HepG2 (cell line): Measurements from ENCODE around the gene ZMIZ2.

Experiments
- ARNTL ChIP-seq: sonication (generic); formaldehyde crosslinking; IDR thresholded peaks from 2 replicates; pipeline ENCODE4 v1.4.0; 2020; ENCODE audit warnings: mild to moderate bottlenecking, missing genetic modification reagents
- BCL6 ChIP-seq: IDR thresholded peaks from 2 replicates; pipeline ENCODE4 v1.6.1; 2016; ENCODE audit warnings: missing genetic modification reagents, missing compliant biosample characterization
- BHLHE40 ChIP-seq: IDR thresholded peaks from 2 replicates; pipeline ENCODE4 v1.6.1; 2011; ENCODE audit warnings: low read length, improper control_type of control experiment
- HIVEP1 ChIP-seq: sonication (generic); formaldehyde crosslinking; IDR thresholded peaks from 2 replicates; pipeline ENCODE4 v1.4.0; 2020; ENCODE audit warnings: mild to moderate bottlenecking, missing genetic modification reagents
- MXI1 ChIP-seq: IDR thresholded peaks from 3 replicates; pipeline ENCODE4 v1.6.1; 2012; ENCODE audit warnings: low read depth, low read length, inconsistent platforms, borderline replicate concordance
- NFATC3 ChIP-seq: sonication (generic); formaldehyde crosslinking; IDR thresholded peaks from 2 replicates; pipeline ENCODE4 v1.5.1; 2020; ENCODE audit warnings: mild to moderate bottlenecking, missing genetic modification reagents
- PHF20 ChIP-seq: sonication (generic); formaldehyde crosslinking; IDR thresholded peaks from 2 replicates; pipeline ENCODE4 v1.5.0; 2020; ENCODE audit warnings: mild to moderate bottlenecking, missing genetic modification reagents
- SMC3 ChIP-seq: IDR thresholded peaks from 2 replicates; pipeline ENCODE4 v1.6.1; 2011; ENCODE audit warnings: low read length, improper control_type of control experiment
- SRY ChIP-seq: sonication (generic); formaldehyde crosslinking; IDR thresholded peaks from 2 replicates; pipeline ENCODE4 v1.8.0; 2022; ENCODE audit warnings: mild to moderate bottlenecking, missing genetic modification reagents
- ZNF121 ChIP-seq: sonication (generic); formaldehyde crosslinking; IDR thresholded peaks from 2 replicates; pipeline ENCODE4 v1.5.0; 2020; ENCODE audit warnings: mild to moderate bottlenecking, missing genetic modification reagents
- ZNF660 ChIP-seq: sonication (generic); formaldehyde crosslinking; IDR thresholded peaks from 2 replicates; pipeline ENCODE4 v1.5.1; 2020; ENCODE audit warnings: mild to moderate bottlenecking, low read depth, missing genetic modification reagents, borderline replicate concordance
- ZNF780A ChIP-seq: sonication (generic); formaldehyde crosslinking; IDR thresholded peaks from 2 replicates; pipeline ENCODE4 v1.8.0; 2022; ENCODE audit warnings: mild to moderate bottlenecking, missing genetic modification reagents, moderate library complexity
- TF ChIP-seq, protein P1 (sequence below): sonication (generic); formaldehyde crosslinking; IDR thresholded peaks from 2 replicates; pipeline ENCODE4 v1.5.0; 2020; ENCODE audit warnings: mild to moderate bottlenecking, missing genetic modification reagents, moderate library complexity
- TF ChIP-seq, protein P2 (sequence below): IDR thresholded peaks from 2 replicates; pipeline ENCODE4 v1.6.1; 2016; ENCODE audit warnings: control low read depth

DNA sequence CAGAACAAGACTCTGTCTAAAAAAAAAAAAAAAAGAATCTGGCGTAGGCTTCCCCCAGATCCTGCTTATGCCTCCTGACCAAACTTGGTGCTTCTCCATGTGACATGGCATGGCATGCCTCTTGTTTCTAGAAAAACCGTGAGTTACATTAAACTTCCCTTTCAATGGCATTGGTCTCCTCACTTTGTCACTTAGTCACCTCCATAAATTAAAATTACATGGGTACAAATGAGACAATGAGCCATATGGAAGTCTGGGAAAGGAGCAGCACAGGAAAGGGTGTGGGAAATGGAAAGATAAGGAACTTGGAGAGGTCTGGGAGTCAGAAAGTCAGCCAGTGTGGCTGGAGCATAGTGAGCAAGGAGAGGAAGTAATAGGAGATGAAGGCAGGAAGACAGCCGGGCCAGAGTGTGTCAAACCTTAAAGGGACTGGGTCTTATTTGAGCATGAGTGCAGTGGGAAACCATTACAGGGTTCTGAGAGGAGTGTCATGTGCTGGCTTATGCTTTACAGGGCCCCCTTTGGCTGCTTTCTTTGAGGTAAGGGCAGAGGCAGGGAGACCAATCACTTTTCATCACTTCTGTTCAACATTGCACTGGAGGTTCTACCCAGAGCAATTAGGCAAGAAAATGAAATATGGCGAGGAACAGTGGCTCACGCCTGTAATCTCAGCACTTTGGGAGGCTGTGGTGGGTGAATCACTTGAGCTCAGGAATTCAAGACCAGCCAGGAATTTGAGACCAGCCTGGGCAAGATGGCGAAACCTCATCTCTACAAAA is 21.3 kb upstream of the ZMIZ2 start:
- TF ChIP-seq NFATC3 (no peak), ZNF121 (CRISPR knock-in tag) (no peak), MXI1 (no peak), SMC3 (no peak), ARNTL (no peak), ZNF660 (CRISPR knock-in tag) (no peak), SRY (CRISPR knock-in tag) (no peak), PHF20 (CRISPR knock-in tag) (no peak), ZNF780A (CRISPR knock-in tag) (no peak), BCL6 (CRISPR knock-in tag) (no peak), BHLHE40 (no peak), HIVEP1 (CRISPR knock-in tag) (no peak)
- TF ChIP-seq, protein P1, sequence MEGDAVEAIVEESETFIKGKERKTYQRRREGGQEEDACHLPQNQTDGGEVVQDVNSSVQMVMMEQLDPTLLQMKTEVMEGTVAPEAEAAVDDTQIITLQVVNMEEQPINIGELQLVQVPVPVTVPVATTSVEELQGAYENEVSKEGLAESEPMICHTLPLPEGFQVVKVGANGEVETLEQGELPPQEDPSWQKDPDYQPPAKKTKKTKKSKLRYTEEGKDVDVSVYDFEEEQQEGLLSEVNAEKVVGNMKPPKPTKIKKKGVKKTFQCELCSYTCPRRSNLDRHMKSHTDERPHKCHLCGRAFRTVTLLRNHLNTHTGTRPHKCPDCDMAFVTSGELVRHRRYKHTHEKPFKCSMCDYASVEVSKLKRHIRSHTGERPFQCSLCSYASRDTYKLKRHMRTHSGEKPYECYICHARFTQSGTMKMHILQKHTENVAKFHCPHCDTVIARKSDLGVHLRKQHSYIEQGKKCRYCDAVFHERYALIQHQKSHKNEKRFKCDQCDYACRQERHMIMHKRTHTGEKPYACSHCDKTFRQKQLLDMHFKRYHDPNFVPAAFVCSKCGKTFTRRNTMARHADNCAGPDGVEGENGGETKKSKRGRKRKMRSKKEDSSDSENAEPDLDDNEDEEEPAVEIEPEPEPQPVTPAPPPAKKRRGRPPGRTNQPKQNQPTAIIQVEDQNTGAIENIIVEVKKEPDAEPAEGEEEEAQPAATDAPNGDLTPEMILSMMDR (CRISPR knock-in tag): no peak
- TF ChIP-seq, protein P2, sequence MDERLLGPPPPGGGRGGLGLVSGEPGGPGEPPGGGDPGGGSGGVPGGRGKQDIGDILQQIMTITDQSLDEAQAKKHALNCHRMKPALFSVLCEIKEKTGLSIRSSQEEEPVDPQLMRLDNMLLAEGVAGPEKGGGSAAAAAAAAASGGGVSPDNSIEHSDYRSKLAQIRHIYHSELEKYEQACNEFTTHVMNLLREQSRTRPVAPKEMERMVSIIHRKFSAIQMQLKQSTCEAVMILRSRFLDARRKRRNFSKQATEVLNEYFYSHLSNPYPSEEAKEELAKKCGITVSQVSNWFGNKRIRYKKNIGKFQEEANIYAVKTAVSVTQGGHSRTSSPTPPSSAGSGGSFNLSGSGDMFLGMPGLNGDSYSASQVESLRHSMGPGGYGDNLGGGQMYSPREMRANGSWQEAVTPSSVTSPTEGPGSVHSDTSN (CRISPR knock-in tag): no peak
